Heart left ventricle (tissue), 13 donors: Measurements from ENCODE around the gene UBALD2.

Experiments
- CTCF ChIP-seq, 12 donors: fragments of 200-600 bp; sonication (generic) in 4 of 12; IDR thresholded peaks; one replicate each; pipeline versions ENCODE4 v1.5.0 to v1.8.0; 2018 to 2022; ENCODE audit warnings: antibody characterized with exemption in 12 of 12, mild to moderate bottlenecking in 5 of 12
- POLR2A ChIP-seq, 2 donors: fragments of 450-650 bp; IDR thresholded peaks; one replicate each; pipeline ENCODE4 v1.6.1; 2017; ENCODE audit warnings: antibody characterized with exemption in 2 of 2, mild to moderate bottlenecking in 2 of 2, moderate library complexity in 2 of 2
- donor health status: ischemic (EF 13 %, LVEDD 7.1; RV severe dilation, severe dysfunction).
- donor health status: DM: no; HTN: yes; CAD: no.
- donor health status: DM: no; HTN: no; CAD: no.
- donor health status: ischemic (EF 25% LVEDD 6.9; RV normal size, moderate dysfunction).
- donor health status: ischemic (EF 25% LVEDD 5.7; RV mildly dilated, moderate dysfunction).
- donor health status: ischemic (EF 35%, LVEDD 5.7; RV mildly dilated, moderate dysfunction).
- donor health status: nonischemic (EF 11% LVEDD 7.7; RV severe dilation, severe dysfunction).
- donor health status: DM: yes; HTN: yes; CAD: no.
- donor health status: PGD.
- donor health status: ischemic (EF 29% LVEDD 5.4; RV normal size, mild dysfunction).
- donor health status: nonischemic (EF 23%, LVEDD 6.1; RV moderate dilation, normal function).

GRCh38 chr17:76263896-76264295 is 1.3 kb upstream of the UBALD2 start:
- TF ChIP-seq CTCF (IDR thresholded peaks at IDR 0.05) (no peak), POLR2A (IDR thresholded peaks at IDR 0.05) (no peak)
